ENCODE results near the gene SMCO2.

Gene SMCO2

GRCh38 chr12:27453421-27453820 lies 6.9 kb downstream of the SMCO2 start:
- DNase-seq (ENCODE audit: low read depth): no peak

- DNase-seq (ENCODE audit: low read depth): no peak
These were observed 9.1 kb downstream of the SMCO2 start for GRCh38 chr12:27455589-27455988.

DNA sequence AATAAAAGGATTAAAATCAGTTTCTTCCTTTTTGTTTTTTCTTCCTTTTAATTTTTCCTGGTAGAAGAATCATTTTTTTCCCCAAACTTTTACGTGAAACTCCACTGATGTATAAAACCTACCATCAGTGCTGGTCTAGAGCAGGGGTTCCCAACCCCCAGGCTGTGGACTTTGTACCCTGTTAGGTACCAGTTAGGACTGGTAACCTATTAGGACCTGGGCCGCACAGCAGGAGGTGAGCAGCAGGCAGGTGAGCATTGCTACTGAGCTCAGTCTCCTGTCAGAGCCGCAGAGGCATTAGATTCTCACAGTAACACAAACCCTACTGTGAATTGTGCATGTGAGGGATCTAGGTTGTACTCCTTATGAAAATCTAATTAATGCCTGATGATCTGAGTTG lies 10.1 kb downstream of the SMCO2 start:
- no peak for DNase-seq (ENCODE audit: low read depth)

DNA sequence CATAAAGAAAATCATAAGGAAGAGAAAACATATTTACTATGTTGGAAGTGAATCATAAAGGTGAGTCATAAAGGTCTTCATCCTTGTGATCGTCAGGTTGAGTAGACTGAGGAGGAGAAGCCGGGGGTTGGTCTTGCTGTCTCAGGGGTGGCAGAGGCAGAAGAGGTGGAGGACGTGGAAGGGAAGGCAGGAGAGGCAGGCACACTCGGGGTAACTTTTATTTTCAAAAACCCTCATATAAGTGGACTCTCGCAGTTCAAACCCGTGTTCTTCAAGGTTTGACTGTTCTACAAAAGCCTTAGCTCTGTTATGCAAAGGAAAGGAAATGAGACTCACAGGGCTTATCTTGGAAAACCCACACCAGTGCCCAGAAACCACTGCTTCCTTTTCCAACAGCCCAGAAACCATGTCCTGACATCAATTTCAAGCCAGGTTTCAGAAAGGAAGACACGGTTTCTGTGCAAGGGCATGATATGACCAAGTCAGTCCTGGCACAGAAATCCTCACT lies 14.0 kb downstream of the SMCO2 start:
- no peak for DNase-seq (ENCODE audit: low read depth)

- DNase-seq (ENCODE audit: low read depth): peak; percentile 44
These were observed 15.7 kb downstream of the SMCO2 start for GRCh38 chr12:27462151-27462694.

- no peak for DNase-seq (ENCODE audit: low read depth)
These were observed 16.3 kb downstream of the SMCO2 start for GRCh38 chr12:27462851-27463250.

DNA sequence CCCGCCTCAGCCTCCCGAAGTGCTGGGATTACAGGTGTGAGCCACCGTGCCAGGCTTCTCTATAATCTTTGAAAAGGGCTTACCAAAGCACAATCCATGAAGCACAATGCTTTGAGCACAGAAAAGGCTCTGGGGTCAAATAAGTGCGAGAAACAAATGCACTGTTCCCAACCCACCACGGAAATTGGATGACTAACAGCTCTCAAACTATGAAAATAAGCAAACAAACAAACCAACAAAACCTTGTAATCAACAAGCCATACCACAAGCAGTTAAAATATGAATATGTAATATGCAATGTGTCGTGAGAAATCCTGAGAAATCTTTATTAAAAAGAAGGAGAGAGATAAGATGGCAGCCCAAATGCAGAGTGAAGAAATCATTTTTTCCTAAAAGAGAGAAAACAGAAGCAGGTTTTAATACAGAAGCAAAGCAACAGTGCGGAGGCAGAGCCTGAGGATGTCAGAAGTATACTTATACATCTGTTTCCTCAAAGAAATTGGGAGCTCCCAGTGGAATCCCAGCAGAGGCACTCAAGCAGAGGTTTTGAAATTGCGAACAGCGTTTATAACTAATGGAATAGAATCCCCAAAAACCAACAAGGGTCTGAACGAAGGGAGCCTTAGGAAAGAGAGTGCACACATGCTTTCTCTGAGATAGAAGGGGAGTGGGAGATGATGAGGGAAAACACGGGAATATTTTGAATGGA lies 17.1 kb downstream of the SMCO2 start:
- no peak for DNase-seq (ENCODE audit: low read depth)

DNA sequence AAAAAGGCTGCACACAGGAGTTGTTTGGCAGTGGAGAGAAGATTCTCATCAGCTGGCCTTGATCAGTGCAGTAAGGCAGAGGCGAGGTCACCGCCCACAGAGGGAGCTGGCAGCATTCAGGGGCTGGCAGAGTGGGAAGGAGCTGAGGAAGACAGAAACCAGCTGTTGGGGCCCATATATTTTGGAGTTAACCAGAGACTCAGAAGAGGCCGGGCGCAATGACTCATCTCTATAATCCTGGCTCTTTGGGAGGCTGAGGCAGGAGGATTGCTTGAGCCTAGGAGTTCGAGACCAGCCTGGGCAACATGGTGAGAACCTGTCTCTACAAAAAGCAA lies 17.7 kb downstream of the SMCO2 start:
- DNase-seq (ENCODE audit: low read depth): no peak

DNA sequence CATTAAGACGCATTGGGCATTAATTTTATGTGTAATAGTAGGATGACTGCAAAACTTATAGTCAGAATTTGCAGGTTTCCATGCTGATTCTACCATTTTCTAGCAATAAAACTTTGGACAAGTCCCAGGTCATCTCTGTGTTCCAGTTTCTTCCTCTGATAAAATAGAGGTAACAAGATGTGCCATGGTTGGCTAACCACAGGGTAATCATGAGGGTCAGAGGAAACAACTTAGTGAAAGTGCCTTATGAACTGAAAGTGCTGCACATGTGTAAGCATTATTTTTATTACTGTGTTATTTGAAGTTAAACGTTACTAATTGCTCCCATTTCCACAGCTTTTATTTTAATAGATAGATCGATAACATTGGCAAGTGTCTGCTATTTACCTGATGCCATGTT lies 21.1 kb downstream of the SMCO2 start:
- no peak for DNase-seq (ENCODE audit: low read depth)

DNA sequence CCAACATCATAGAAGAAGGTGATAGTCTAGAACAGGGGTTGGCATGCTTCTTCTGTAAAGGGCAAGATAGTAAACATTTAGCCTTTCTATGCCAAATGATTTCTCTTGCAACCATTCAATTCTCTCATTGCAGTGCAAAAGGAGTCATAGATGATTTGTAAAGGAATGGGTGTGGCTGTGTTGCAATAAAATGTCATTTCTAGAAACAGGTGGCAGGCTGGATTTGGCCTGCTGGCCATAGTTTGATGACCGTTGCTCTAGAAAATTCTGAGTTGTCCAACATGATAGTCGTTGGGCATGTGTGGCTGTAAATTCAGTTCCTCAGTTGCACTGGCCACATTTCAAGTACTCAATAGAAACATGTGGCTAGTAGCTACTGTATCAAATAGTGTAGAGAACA lies 21.7 kb downstream of the SMCO2 start:
- DNase-seq (ENCODE audit: low read depth): no peak

- no peak for DNase-seq (ENCODE audit: low read depth)
These were observed 22.7 kb downstream of the SMCO2 start for GRCh38 chr12:27469176-27469736.

GRCh38 chr12:27472604-27473003 lies 26.1 kb downstream of the SMCO2 start:
- DNase-seq (ENCODE audit: low read depth): no peak

DNA sequence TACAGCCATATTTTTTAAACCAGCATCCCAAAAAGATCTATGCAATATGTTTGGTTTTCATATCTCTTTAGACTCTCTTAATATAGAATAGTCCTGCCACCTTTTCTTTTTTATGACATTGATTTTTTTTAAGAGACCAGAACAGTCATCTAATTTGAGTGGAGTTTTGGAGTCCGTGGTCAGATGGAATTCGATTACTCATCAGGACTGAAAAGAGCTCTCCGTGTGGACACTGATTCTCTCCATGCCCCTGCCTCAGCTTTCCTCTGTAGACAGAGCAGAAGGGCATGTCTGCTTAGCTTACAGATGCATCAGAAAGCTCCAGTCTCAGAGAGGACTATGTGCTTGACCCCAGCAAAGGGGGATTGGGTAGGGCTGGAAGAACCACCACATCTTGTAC lies 27.8 kb downstream of the SMCO2 start:
- DNase-seq (ENCODE audit: low read depth): peak; percentile 59

GRCh38 chr12:27477049-27477448 lies 30.5 kb downstream of the SMCO2 start:
- no peak for DNase-seq (ENCODE audit: low read depth)

- DNase-seq (ENCODE audit: low read depth): no peak
These were observed 32.4 kb downstream of the SMCO2 start for GRCh38 chr12:27478949-27479348.

- no peak for DNase-seq (ENCODE audit: low read depth)
These were observed 33.5 kb downstream of the SMCO2 start for GRCh38 chr12:27480016-27480415.

GRCh38 chr12:27486961-27487360 lies 40.4 kb downstream of the SMCO2 start:
- no peak for DNase-seq (ENCODE audit: low read depth)

- DNase-seq (ENCODE audit: low read depth): no peak
These were observed 41.9 kb downstream of the SMCO2 start for GRCh38 chr12:27488479-27488878.

- DNase-seq (ENCODE audit: low read depth): no peak
These were observed 44.7 kb downstream of the SMCO2 start for GRCh38 chr12:27491226-27491625.

DNA sequence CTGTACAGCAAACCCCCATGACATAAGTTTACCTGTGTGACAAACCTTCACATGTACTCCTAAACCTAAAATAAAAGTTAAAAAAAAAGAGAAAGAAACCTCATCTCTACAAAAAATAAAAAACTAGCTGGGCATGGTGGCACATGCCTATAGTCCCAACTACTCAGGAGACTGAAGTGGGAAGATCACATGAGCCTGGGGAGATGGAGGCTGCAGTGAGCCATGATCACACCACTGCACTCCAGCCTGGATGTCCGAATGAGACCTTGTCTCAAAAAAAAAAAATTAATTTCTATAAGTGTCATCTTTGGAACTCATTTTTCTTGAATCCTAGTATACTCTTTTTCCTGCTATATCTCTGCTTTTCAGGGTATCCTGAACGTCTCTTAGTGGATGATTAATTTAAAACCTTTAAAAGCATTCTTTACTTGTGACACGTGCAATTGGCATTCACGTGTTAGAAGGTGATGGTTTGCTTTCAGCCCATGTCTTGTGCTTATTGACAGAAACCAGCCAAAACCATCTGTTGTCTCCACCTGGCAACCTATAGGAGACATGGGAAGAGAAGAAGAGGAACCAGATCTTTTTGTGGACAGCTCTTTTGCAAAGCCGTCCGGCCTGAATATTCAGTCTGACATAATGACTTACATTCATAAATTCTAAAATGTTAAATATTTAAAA lies 46.9 kb downstream of the SMCO2 start:
- DNase-seq (ENCODE audit: low read depth): no peak

DNA sequence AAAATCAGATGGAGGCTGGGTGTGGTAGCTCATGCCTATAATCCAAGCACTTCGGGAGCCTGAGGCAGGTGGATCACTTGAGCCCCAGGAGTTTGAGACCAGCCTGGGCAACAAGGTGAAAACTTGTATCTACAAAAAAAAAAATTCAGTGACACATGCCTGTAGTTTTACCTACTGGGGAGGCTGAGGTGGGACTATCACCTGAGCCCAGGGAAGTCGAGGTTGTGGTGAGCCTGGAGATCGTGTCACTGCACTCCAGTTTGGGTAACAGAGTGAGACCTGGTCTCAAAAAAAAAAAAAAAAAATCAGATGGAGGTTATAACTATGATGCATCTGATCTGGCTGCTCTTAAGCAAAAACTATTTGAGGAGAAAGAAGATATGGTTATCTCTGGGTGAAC lies 50.9 kb downstream of the SMCO2 start:
- no peak for DNase-seq (ENCODE audit: low read depth)

DNA sequence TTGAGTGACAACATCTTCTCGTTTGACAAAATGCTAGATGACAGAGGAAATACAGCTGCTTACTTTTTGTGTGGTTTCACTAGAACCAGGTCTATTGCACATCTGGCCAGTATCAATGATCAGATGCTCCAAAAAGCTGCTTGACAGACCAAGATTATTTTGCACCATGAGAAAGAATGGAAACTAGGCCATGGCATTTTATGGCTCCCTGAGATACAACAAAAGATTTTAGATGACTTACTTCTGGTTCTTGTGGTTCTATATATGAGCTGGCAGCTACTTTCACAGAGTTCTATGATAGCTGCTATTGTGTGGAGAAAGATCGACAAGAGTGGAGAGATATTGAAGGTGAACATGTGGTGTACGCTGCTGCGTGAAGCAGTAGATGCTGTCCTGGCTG lies 51.6 kb downstream of the SMCO2 start:
- no peak for DNase-seq (ENCODE audit: low read depth)

- no peak for DNase-seq (ENCODE audit: low read depth)
These were observed 52.2 kb downstream of the SMCO2 start for GRCh38 chr12:27498761-27499160.
